ENCODE data around the gene RHOBTB3.

The RHOBTB3 gene

DNA sequence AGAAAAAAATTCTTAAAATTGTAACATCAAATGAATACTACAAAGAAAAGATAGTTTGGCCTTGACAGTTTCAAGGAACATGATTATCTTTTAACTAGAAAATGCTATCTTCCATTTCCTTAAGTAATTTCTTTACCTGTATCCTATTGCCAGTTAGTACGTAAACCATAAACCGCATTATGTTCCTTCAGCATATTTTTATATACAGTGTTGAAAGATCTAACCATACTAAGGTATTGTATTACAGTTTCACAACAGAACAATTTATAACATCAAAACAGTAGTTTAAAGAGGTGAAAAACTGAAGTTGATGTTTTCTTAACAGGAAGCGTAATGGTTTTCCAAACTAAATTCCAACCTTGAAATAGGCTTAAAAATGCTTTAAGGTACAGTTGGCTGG, 46.3 kb downstream of the RHOBTB3 start:
- Histone ChIP-seq H3K4me3 (ENCODE audit: low read depth, low read length) (no peak overlapping the region), H3K36me3 (peaks cover 13% of the 10 kb centered on the region)

DNA sequence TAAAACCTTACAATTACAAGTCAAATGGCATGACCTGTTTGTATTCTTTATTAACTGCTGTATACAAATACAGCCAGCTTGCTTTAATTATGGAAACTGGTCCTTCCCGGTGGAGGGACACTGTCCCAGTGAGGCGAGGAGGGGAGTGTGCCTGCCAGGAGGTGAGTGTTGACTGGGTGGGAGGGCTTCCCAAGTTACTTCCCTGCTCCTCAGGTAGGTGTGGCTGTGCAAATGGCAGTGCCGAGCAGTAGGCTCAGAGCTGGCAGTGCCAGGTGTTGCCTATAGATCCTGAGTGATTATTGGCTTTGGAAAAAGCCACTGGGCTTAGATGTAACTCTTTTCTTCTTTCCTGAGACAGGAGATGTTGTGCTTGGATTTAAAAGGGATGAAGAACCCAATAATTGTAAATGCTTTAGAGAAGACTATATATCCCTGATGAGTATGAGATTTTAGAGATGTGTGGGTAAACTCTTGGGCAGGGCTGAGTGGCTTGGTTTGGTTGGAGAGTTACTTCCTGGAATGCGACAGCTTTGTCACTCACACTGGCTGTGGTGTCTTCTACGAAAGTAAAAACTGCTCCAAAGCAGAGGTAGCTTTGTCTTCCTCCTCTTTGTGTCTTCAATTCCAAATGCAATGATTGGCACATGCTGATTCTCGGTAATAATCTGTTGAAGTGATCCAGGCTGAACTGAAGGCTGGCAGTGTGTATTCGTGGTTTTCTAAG, 47.7 kb downstream of the RHOBTB3 start:
- no peaks in the 10 kb centered on the region for H3K9me3 ChIP-seq (ENCODE audit: severe bottlenecking)
- H3K27me3 ChIP-seq (ENCODE audit: insufficient read depth, low read depth, severe bottlenecking) = no peaks in the 10 kb centered on the region
- no peak overlapping the region for H3K4me3 ChIP-seq (ENCODE audit: low read depth, low read length)
- no peak for DNase-seq
- H3K27ac ChIP-seq = no peak overlapping the region
- TF ChIP-seq, protein P1, sequence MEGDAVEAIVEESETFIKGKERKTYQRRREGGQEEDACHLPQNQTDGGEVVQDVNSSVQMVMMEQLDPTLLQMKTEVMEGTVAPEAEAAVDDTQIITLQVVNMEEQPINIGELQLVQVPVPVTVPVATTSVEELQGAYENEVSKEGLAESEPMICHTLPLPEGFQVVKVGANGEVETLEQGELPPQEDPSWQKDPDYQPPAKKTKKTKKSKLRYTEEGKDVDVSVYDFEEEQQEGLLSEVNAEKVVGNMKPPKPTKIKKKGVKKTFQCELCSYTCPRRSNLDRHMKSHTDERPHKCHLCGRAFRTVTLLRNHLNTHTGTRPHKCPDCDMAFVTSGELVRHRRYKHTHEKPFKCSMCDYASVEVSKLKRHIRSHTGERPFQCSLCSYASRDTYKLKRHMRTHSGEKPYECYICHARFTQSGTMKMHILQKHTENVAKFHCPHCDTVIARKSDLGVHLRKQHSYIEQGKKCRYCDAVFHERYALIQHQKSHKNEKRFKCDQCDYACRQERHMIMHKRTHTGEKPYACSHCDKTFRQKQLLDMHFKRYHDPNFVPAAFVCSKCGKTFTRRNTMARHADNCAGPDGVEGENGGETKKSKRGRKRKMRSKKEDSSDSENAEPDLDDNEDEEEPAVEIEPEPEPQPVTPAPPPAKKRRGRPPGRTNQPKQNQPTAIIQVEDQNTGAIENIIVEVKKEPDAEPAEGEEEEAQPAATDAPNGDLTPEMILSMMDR (IDR thresholded peaks at IDR 0.05; ENCODE audit: low read depth, low read length) = no peak
- H3K36me3 ChIP-seq = peaks cover 13% of the 10 kb centered on the region

More for the DNA sequence above, 46.3 kb downstream of the RHOBTB3 start:
- no peaks in the 10 kb centered on the region for H3K27me3 ChIP-seq (ENCODE audit: insufficient read depth, low read depth, severe bottlenecking)
- no peak for DNase-seq
- no peaks in the 10 kb centered on the region for H3K9me3 ChIP-seq (ENCODE audit: severe bottlenecking)
- no peak overlapping the region for H3K27ac ChIP-seq
- TF ChIP-seq, protein P1 (IDR thresholded peaks at IDR 0.05; ENCODE audit: low read depth, low read length) = no peak

DNA sequence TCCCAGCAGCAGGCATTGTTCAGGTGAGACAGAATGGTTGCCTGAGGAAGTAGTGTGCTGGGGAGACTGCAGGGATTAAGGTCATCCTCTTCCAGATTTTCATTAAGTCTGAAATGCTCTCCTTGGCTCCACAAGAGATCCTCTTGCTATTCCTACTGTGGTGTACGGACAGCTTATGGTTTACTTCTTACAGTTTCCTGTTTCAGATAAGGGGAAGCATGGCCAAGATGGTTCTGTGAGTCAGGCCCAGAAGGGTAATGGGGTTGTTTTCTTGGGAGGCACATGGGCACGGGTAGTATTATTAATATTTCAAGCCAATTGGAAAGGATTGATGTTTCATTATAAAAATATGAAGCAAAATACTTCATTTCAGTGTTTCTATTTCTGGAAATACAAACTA, 48.5 kb downstream of the RHOBTB3 start:
- no peak overlapping the region for H3K27ac ChIP-seq
- no peak overlapping the region for H3K4me3 ChIP-seq (ENCODE audit: low read depth, low read length)
- no peak for DNase-seq
- TF ChIP-seq, protein P1 (IDR thresholded peaks at IDR 0.05; ENCODE audit: low read depth, low read length) = no peak
- no peaks in the 10 kb centered on the region for H3K27me3 ChIP-seq (ENCODE audit: insufficient read depth, low read depth, severe bottlenecking)
- peaks cover 17% of the 10 kb centered on the region for H3K36me3 ChIP-seq
- H3K9me3 ChIP-seq (ENCODE audit: severe bottlenecking) = no peaks in the 10 kb centered on the region

DNA sequence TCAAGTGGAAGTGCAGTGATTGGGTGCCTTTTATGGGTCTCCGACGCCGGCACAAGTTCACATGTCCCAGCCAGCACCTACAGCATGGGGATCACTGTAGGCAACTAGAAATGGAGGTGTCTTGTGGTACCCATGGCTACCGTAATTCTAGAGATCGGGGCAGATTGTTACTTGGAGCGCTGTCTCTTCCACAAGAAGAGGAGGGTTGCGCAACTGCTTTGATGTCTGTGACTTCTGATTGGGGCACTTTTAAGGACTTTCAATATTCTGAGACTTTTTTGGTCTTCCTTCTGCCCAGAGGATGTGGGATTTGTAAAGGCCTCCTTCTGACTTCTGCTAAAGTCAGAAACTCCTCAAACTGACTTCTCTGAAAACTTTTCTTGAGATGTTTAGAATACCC, 49.5 kb downstream of the RHOBTB3 start:
- TF ChIP-seq, protein P1 (IDR thresholded peaks at IDR 0.05; ENCODE audit: low read depth, low read length) = no peak
- no peak overlapping the region for H3K4me3 ChIP-seq (ENCODE audit: low read depth, low read length)
- DNase-seq = no peak
- no peaks in the 10 kb centered on the region for H3K27me3 ChIP-seq (ENCODE audit: insufficient read depth, low read depth, severe bottlenecking)
- peaks cover 24% of the 10 kb centered on the region for H3K36me3 ChIP-seq
- no peaks in the 10 kb centered on the region for H3K9me3 ChIP-seq (ENCODE audit: severe bottlenecking)
- no peak overlapping the region for H3K27ac ChIP-seq

DNA sequence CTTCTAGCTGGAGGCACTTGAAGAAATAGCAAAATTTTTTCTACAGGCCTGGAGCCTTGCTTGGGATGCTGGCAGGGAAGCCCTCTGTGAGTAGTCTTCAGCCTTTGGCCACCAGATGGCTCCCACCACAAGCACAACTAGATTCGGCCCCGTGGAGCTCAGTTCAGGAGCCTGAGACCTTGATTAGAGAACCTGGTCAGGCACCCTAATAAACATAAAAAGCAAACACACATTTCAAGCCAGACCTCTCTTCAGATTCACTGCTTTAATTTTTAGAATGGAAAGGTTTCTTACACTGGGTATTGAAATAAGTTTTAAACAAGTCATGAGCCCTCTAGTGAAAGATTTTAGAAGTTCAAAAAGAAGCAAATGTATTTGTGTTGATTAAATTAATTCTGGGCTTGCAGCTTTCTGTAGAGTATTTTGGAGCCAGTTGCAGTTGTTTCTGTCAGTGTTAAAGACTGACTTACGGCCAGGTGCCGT, 50.0 kb downstream of the RHOBTB3 start:
- no peaks in the 10 kb centered on the region for H3K27me3 ChIP-seq (ENCODE audit: insufficient read depth, low read depth, severe bottlenecking)
- DNase-seq = peak; percentile 65
- H3K36me3 ChIP-seq = peaks cover 24% of the 10 kb centered on the region
- no peak overlapping the region for H3K4me3 ChIP-seq (ENCODE audit: low read depth, low read length)
- H3K9me3 ChIP-seq (ENCODE audit: severe bottlenecking) = no peaks in the 10 kb centered on the region
- H3K27ac ChIP-seq = no peak overlapping the region
- TF ChIP-seq, protein P1 (IDR thresholded peaks at IDR 0.05; ENCODE audit: low read depth, low read length) = peak; percentile 82

DNA sequence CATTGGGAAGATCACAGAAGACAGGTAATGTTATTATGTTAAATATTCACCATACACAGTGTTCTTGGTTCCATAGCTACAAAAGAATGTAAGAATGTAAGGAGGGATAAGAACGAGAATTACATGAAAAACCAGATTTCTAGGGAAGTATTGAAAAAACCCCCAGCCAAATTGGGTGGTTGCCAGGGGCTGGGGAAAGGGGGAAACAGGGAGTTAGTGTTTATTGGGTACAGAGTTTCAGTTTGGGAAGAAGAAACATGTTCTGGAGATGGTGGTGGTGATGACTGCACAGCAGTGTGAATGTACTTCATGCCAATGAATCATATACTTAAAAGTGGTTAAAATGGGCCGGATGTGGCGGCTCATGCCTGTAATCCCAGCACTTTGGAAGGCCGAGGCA, 51.0 kb downstream of the RHOBTB3 start:
- Histone ChIP-seq H3K36me3 (peaks cover 24% of the 10 kb centered on the region), H3K27me3 (ENCODE audit: insufficient read depth, low read depth, severe bottlenecking) (no peaks in the 10 kb centered on the region), H3K27ac (no peak overlapping the region), H3K9me3 (ENCODE audit: severe bottlenecking) (no peaks in the 10 kb centered on the region), H3K4me3 (ENCODE audit: low read depth, low read length) (no peak overlapping the region)
- no peak for DNase-seq
- TF ChIP-seq, protein P1 (IDR thresholded peaks at IDR 0.05; ENCODE audit: low read depth, low read length) = no peak

Measured in WERI-Rb-1 (cell line).